HepG2 (cell line): ENCODE data around the gene KAZN. TPM values are rescaled to one million over a fixed set of nuclear protein-coding genes. Genes with fewer than 3 reads are reported as not detected.

Experiments
- BCL6 ChIP-seq: IDR thresholded peaks from 2 replicates; pipeline ENCODE4 v1.6.1; 2016; ENCODE audit warnings: missing genetic modification reagents, missing compliant biosample characterization
- FOXA1 ChIP-seq, 2 experiments: fragments of 450-650 bp in 1 of 2; sonication (generic) in 1 of 2; formaldehyde crosslinking in 1 of 2; IDR thresholded peaks; 2 replicates each; pipeline versions ENCODE4 v1.4.0 to v1.6.1; 2016 to 2020; ENCODE audit warnings: missing genetic modification reagents in 1 of 2
- FOXP1 ChIP-seq, 2 experiments: fragments of 450-650 bp in 1 of 2; IDR thresholded peaks; 2 replicates each; pipeline ENCODE4 v1.6.1; 2017 to 2018; ENCODE audit warnings: antibody characterized with exemption in 1 of 2
- HDAC1 ChIP-seq: sonication (generic); formaldehyde crosslinking; IDR thresholded peaks from 2 replicates; pipeline ENCODE4 v1.5.1; 2020; ENCODE audit warnings: mild to moderate bottlenecking, missing genetic modification reagents
- KDM6A ChIP-seq: IDR thresholded peaks from 2 replicates; pipeline ENCODE4 v1.6.1; 2016; ENCODE audit warnings: low read depth
- KLF9 ChIP-seq: IDR thresholded peaks from 2 replicates; pipeline ENCODE4 v1.6.1; 2016; ENCODE audit warnings: low read depth
- KMT2B ChIP-seq: IDR thresholded peaks from 2 replicates; pipeline ENCODE4 v1.6.1; 2016; ENCODE audit warnings: missing genetic modification reagents, missing compliant biosample characterization
- MIXL1 ChIP-seq: IDR thresholded peaks from 2 replicates; pipeline ENCODE4 v1.6.1; 2016
- NR2F2 ChIP-seq: IDR thresholded peaks from 2 replicates; pipeline ENCODE4 v1.6.1; 2012; ENCODE audit warnings: low read depth, inconsistent platforms, borderline replicate concordance
- RCOR2 ChIP-seq: IDR thresholded peaks from 2 replicates; pipeline ENCODE4 v1.6.1; 2016; ENCODE audit warnings: missing biosample characterization, missing genetic modification reagents
- REST ChIP-seq, 2 experiments: IDR thresholded peaks; 2 replicates each; pipeline ENCODE4 v1.6.1; 2011 to 2012; ENCODE audit warnings: low read length in 2 of 2, borderline replicate concordance in 1 of 2, low read depth in 1 of 2, mild to moderate bottlenecking in 1 of 2, moderate library complexity in 1 of 2
- TBX2 ChIP-seq: sonication (generic); formaldehyde crosslinking; IDR thresholded peaks from 2 replicates; pipeline ENCODE4 v1.5.0; 2020; ENCODE audit warnings: missing genetic modification reagents, mild to moderate bottlenecking, borderline replicate concordance
- TCF7 ChIP-seq: sonication (generic); IDR thresholded peaks from 2 replicates; pipeline ENCODE4 v1.6.1; 2016; ENCODE audit warnings: antibody characterized with exemption, low read depth
- ZNF143 ChIP-seq: sonication (generic); formaldehyde crosslinking; IDR thresholded peaks from 2 replicates; pipeline ENCODE4 v1.4.0; 2020; ENCODE audit warnings: missing genetic modification reagents
- ZNF232 ChIP-seq: sonication (generic); formaldehyde crosslinking; IDR thresholded peaks from 2 replicates; pipeline ENCODE4 v1.4.0; 2020; ENCODE audit warnings: missing genetic modification reagents, borderline replicate concordance
- ZNF253 ChIP-seq: sonication (generic); formaldehyde crosslinking; IDR thresholded peaks from 2 replicates; pipeline ENCODE4 v1.8.0; 2022; ENCODE audit warnings: mild to moderate bottlenecking, missing genetic modification reagents, borderline replicate concordance
- ZNF280D ChIP-seq: sonication (generic); formaldehyde crosslinking; IDR thresholded peaks from 2 replicates; pipeline ENCODE4 v1.5.1; 2020; ENCODE audit warnings: mild to moderate bottlenecking, missing genetic modification reagents
- ZNF792 ChIP-seq: IDR thresholded peaks from 2 replicates; pipeline ENCODE4 v1.6.1; 2016
- ZSCAN21 ChIP-seq: sonication (generic); formaldehyde crosslinking; IDR thresholded peaks from 2 replicates; pipeline ENCODE4 v1.8.0; 2022; ENCODE audit warnings: mild to moderate bottlenecking, missing genetic modification reagents, moderate library complexity, borderline replicate concordance
- polyA plus RNA-seq, 8 experiments: library from polyadenylated mRNA; depleted of rRNA in 3 of 8; stranded (reverse) in 7 of 8; unstranded in 1 of 8; fragments of >200 nt; fragmentation: Illumina TruSeq in 4 of 8; extraction: Trizol in 4 of 8; gene quantifications; 2 replicates each; pipeline versions ENCODE4 v1.2.1 to v1.2.3, GENCODE V29; 2011 to 2016; ENCODE audit warnings: low read depth in 4 of 8, missing spikeins in 1 of 8, mixed read lengths in 1 of 8; ENCODE audit not compliant: insufficient read depth in 1 of 8
- total RNA-seq, 5 experiments: library from RNA; depleted of rRNA; stranded (reverse); fragments of >200 nt; fragmentation: Illumina TruSeq; extraction: Trizol; gene quantifications; 2 replicates each; pipeline ENCODE4 v1.2.3, GENCODE V29; 2016; ENCODE audit warnings: low read depth in 1 of 5
- TF ChIP-seq, protein P1 (sequence below): sonication (generic); formaldehyde crosslinking; conservative IDR thresholded peaks from 2 replicates; pipeline ENCODE4 v1.4.0; 2020; ENCODE audit warnings: mild to moderate bottlenecking, missing genetic modification reagents, moderate library complexity

Gene KAZN
- total and polyA plus RNA-seq, 2 of the 13 experiments (the other 11 are each of a cell fraction or from before 2014, with no cell fraction given): 10.4 to 13.5 TPM

GRCh38 chr1:14956579-14957195, 358.2 kb downstream of the KAZN start (continued):
- TF ChIP-seq ZNF143: no peak
- peak; percentile 8; the same call in 1 of the 2 replicates for TF ChIP-seq ZNF280D (CRISPR knock-in tag)
- peak; percentile 81 for TF ChIP-seq TBX2 (CRISPR knock-in tag)
- TF ChIP-seq HDAC1 (CRISPR knock-in tag): peak; percentile 66
- TF ChIP-seq ZSCAN21 (CRISPR knock-in tag): 0 out of 2 replicates have a peak, but pooled peaks have one; percentile 11
- TF ChIP-seq FOXP1 (IDR thresholded peaks at IDR 0.05): no peak
- TF ChIP-seq FOXP1 (CRISPR knock-in tag; IDR thresholded peaks at IDR 0.05): peak; percentile 72
- TF ChIP-seq TCF7: peak; percentile 54; the same call in 1 of the 2 replicates
- TF ChIP-seq FOXA1 (IDR thresholded peaks at IDR 0.05): no peak
- peak; percentile 50 for TF ChIP-seq FOXA1 (CRISPR knock-in tag; IDR thresholded peaks at IDR 0.05)
- TF ChIP-seq KLF9: no peak
- TF ChIP-seq RCOR2 (CRISPR knock-in tag): peak; percentile 89
- TF ChIP-seq BCL6: peak; percentile 63; the same call in 1 of the 2 replicates
- TF ChIP-seq REST (IDR thresholded peaks at IDR 0.05; ENCODE audit: borderline replicate concordance in 1 of 2, low read depth in 1 of 2, low read length in 2 of 2): 0 out of 4 replicates have a peak, but pooled peaks of 1 of the 2 experiments have one; percentile 32
- TF ChIP-seq KMT2B: 0 out of 2 replicates have a peak, but pooled peaks have one; percentile 17
- TF ChIP-seq ZNF253 (CRISPR knock-in tag): no peak
- TF ChIP-seq ZNF792 (CRISPR knock-in tag): 0 out of 2 replicates have a peak, but pooled peaks have one; percentile 21
- peak; percentile 67; the same call in 1 of the 2 replicates for TF ChIP-seq NR2F2
- no peak; the same call in 1 of the 2 replicates for TF ChIP-seq ZNF232 (CRISPR knock-in tag)
- peak; percentile 59 for TF ChIP-seq KDM6A (CRISPR knock-in tag)
- TF ChIP-seq MIXL1: 0 out of 2 replicates have a peak, but pooled peaks have one; percentile 47
- TF ChIP-seq, protein P1, sequence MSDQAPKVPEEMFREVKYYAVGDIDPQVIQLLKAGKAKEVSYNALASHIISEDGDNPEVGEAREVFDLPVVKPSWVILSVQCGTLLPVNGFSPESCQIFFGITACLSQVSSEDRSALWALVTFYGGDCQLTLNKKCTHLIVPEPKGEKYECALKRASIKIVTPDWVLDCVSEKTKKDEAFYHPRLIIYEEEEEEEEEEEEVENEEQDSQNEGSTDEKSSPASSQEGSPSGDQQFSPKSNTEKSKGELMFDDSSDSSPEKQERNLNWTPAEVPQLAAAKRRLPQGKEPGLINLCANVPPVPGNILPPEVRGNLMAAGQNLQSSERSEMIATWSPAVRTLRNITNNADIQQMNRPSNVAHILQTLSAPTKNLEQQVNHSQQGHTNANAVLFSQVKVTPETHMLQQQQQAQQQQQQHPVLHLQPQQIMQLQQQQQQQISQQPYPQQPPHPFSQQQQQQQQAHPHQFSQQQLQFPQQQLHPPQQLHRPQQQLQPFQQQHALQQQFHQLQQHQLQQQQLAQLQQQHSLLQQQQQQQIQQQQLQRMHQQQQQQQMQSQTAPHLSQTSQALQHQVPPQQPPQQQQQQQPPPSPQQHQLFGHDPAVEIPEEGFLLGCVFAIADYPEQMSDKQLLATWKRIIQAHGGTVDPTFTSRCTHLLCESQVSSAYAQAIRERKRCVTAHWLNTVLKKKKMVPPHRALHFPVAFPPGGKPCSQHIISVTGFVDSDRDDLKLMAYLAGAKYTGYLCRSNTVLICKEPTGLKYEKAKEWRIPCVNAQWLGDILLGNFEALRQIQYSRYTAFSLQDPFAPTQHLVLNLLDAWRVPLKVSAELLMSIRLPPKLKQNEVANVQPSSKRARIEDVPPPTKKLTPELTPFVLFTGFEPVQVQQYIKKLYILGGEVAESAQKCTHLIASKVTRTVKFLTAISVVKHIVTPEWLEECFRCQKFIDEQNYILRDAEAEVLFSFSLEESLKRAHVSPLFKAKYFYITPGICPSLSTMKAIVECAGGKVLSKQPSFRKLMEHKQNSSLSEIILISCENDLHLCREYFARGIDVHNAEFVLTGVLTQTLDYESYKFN (CRISPR knock-in tag): peak; percentile 88
